GM12872 (cell line): ENCODE results near the gene MRPL49.

Experiments
- CTCF ChIP-seq: IDR thresholded peaks from 3 replicates; pipeline ENCODE4 v1.5.1; 2011; ENCODE audit warnings: low read depth, mild to moderate bottlenecking, low read length, moderate library complexity; ENCODE audit not compliant: insufficient read depth

Gene MRPL49

GRCh38 chr11:65104628-65105027 is 17.5 kb upstream of the MRPL49 start:
- no peak for TF ChIP-seq CTCF

GRCh38 chr11:65107078-65107477 is 15.0 kb upstream of the MRPL49 start:
- no peak for TF ChIP-seq CTCF

GRCh38 chr11:65107751-65108468 is 14.2 kb upstream of the MRPL49 start:
- TF ChIP-seq CTCF = no peak

GRCh38 chr11:65108469-65109123 is 13.5 kb upstream of the MRPL49 start:
- TF ChIP-seq CTCF = no peak

- no peak for TF ChIP-seq CTCF
Observed at GRCh38 chr11:65109231-65110198, 12.6 kb upstream of the MRPL49 start.

GRCh38 chr11:65110354-65110861 is 11.7 kb upstream of the MRPL49 start:
- TF ChIP-seq CTCF = peak; percentile 97
